Colon (tissue), 2 donors: Measurements from ENCODE around the gene ANKFY1.

Experiments
- FAIRE-seq: peaks from 2 replicates; lab custom pipeline; 2012; peaks lifted over from hg19 to GRCh38; lab: Jason Lieb, UNC
- donor health status: control.
- donor health status: control.

ANKFY1 gene, protein sequence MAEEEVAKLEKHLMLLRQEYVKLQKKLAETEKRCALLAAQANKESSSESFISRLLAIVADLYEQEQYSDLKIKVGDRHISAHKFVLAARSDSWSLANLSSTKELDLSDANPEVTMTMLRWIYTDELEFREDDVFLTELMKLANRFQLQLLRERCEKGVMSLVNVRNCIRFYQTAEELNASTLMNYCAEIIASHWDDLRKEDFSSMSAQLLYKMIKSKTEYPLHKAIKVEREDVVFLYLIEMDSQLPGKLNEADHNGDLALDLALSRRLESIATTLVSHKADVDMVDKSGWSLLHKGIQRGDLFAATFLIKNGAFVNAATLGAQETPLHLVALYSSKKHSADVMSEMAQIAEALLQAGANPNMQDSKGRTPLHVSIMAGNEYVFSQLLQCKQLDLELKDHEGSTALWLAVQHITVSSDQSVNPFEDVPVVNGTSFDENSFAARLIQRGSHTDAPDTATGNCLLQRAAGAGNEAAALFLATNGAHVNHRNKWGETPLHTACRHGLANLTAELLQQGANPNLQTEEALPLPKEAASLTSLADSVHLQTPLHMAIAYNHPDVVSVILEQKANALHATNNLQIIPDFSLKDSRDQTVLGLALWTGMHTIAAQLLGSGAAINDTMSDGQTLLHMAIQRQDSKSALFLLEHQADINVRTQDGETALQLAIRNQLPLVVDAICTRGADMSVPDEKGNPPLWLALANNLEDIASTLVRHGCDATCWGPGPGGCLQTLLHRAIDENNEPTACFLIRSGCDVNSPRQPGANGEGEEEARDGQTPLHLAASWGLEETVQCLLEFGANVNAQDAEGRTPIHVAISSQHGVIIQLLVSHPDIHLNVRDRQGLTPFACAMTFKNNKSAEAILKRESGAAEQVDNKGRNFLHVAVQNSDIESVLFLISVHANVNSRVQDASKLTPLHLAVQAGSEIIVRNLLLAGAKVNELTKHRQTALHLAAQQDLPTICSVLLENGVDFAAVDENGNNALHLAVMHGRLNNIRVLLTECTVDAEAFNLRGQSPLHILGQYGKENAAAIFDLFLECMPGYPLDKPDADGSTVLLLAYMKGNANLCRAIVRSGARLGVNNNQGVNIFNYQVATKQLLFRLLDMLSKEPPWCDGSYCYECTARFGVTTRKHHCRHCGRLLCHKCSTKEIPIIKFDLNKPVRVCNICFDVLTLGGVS

DNA sequence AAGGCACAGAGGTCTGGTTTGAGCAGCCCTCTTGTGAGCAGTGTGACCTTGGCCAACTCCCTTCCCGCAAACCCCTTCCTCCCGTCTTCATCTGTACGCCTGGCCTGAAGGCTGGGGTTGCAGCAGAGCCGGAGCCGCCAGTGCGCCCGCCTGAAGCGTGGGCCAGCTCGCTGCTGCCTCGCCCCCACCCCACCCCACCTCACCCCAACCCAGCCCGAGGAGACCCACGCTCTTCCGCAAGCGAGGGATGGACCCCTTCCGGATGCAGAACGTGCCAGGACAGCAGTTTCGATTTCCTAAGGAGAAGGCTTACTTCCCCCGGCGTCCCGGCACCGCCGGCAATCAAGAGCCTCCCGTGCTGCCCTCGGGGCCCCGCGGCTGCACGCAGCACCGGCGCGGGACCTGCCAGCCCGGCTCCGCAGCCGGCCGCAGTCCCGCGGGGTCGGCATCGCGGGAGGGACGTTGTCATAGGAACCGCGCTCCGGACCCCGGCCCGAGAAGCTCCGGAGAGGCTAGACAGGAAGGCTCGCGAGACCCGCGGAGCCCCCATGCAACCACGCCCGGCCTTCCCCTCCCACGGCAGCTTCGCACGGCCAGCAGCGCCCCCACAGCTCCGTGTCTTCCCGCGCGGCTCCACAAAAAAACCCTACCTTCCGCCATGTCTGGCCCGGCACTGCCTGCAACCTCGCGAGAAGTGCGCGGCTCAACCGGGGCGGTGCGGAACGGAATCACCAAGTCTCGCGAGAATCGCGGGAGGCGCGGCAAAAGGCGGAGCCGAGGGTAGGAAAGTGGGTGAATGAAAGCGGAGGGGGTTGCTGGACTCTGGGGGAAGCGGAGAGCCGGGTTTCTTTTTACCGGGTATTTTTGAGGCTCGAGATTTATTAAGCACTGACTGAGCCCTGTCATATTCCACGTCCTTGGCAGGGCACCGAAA, at the start of gene ANKFY1:
Gene ANKFY1 (minus strand): TSS at position 698 of the 934 bp plus-strand sequence. CDS start 38 bp downstream, at position 660.
- FAIRE-seq = no peak

DNA sequence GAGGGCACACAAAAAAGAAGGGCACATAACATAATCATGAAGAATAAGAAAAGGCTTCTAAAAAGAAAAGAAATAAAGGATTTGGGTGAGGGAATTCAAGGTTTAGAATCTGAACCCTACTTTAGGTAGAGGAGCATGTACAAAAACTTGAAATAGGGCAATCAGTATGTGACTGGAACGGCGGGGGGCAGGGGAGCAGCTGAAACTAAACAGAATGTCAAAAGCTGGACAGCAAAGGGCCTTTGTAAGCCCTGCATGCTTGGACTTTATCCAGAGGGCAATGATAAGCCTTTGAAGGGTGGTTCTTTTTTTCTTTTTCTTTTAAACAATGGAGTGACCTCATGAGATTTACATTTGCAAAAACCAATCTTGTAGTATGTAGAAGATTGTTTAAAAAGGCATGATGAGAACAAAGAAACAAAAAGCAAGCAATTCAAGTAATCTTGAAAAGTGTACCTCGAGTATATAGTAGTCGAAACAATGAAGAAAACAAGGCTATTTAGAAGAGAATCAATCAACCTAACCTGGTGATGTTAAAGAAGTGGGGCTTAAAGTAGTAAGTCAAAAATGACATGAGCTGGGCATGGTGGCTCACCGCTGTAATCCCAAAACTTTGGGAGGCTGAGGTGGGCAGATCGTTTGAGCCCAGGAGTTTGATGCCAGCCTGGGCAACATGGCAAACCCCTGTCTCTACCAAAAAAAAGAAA, 46.7 kb upstream of the ANKFY1 start:
- no peak for FAIRE-seq

DNA sequence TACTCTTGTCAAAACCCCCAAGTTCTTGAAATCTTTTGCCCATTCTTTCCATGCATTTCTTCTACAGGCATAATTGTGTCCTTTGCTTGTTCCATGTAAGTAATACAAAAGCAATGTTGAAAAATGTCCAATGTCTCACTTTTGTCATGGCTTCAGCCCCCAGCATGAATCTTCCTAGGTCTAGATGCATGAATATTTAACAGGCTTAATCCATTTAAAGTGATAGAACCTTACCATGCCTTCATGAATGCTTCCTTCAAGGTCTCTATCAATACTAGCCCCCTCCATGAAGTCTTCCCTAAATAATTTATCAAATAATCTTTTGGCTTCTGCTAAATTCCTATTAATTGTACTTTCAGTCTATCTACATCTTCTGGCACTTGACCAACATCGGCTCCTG, 46.1 kb upstream of the ANKFY1 start:
- no peak for FAIRE-seq

DNA sequence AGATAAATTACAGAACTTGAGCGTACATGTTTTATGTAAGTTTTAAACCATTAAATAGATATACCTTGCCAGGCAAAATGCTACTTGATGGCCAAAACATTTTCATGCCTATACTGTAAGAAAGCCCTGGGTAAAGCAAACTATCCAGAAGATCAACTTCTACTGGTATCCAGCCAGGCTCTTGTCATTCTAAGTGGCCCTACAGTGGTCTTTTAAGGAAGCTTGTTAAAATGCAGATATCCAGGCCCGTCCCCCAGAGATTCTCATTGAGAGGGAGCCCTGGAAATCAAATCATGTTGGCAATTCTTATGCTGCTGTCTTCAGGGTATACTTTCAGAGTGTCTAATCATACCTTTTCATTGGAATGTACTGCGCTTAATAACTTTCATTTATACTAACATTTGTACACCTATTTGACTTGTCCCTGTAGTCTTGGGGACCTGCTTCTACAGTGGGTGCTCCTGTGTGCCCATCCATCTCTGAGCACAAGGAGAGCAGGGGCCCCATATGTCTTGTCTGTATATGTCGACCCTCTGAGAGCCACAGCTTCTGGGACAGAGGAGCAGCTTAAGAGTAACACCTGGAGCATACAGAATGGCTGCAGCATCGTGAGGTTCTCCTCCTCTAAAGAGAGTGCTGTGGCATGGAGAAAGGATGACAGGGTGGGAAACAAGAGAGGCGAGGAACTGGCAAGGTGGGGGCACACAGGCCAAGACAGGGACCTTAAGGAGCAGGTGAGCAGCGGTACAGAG, 43.6 kb upstream of the ANKFY1 start:
- FAIRE-seq = no peak

DNA sequence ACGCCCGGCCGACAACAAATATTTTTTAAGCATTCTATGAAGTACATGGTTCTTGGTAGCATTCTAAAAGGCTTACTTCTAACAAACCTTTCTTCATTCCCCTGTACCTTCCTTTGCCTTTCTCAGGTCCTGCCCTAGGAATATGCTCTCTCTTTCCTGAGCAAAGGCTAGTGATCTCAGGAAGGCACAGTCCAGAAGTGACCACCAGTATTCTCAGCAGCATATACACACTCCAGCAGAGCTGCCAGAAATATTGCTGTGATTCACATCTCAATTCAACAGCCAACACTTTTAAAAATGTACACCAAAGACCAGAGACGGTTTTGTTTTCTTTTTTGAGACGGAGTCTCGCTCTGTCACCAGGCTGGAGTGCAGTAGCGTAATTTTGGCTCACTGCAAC, 41.4 kb upstream of the ANKFY1 start:
- no peak for FAIRE-seq

GRCh38 chr17:4304417-4305027, 40.7 kb upstream of the ANKFY1 start:
- no peak for FAIRE-seq

DNA sequence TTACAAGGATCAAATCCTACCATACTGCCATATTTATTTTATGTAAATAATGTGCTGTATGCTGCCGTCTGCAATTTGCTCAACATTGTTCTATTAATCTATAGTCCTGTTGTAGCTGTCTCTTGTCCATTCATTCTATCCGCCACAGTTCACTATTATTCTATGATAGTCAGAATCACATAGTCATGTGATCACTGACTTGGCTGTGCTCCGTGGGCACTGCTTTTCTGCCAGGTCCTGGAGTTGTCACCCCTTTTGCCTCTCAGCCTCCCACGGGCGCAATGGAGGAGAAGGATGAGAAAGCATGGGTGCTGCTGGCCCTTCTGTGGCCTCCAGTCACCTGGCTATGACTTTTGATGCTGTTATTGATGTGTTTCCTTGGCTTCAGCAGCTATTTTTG, 37.3 kb upstream of the ANKFY1 start:
- FAIRE-seq = no peak

DNA sequence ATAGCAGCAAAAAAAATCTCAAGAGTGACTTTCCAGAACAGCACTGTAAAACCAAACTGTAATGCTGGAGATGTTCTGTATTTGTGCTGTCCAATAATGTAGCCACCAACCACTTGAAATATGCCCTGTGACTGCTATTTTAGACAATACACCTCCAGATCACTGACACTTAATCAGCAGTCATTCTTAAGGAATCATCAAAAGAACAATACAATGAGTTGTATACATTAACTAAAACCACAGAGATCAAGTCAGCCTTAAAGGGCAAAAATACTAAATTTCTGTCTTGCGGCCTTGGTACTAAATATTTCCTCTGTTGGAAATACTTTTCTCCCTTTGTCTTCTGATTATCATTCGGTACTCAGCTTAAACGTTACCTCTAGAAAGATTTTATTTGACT, 33.6 kb upstream of the ANKFY1 start:
- no peak for FAIRE-seq

DNA sequence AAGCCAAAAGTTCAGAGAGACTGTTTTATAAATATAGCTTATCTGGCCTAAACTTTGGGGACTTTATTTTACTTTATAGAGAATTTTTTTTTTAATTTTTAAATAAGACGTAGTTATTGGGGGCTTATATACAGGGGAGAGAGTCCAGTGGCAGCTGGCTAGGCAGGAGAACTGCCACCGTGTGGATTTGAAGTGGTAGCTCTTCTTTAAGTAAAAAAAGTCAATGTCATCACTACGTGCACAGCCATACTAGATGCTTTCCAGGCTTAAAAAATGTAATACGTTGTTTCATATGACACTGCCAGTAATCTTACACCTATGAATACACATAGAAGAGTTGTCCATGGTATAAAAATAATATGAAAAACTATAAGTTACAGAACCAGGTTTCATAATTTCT, 31.9 kb upstream of the ANKFY1 start:
- no peak for FAIRE-seq

GRCh38 chr17:4293572-4293971, 29.8 kb upstream of the ANKFY1 start:
- FAIRE-seq = no peak

- no peak for FAIRE-seq
Measured at GRCh38 chr17:4287710-4288109, 23.9 kb upstream of the ANKFY1 start.

- FAIRE-seq = no peak
Measured at GRCh38 chr17:4276514-4276913, 12.7 kb upstream of the ANKFY1 start.

DNA sequence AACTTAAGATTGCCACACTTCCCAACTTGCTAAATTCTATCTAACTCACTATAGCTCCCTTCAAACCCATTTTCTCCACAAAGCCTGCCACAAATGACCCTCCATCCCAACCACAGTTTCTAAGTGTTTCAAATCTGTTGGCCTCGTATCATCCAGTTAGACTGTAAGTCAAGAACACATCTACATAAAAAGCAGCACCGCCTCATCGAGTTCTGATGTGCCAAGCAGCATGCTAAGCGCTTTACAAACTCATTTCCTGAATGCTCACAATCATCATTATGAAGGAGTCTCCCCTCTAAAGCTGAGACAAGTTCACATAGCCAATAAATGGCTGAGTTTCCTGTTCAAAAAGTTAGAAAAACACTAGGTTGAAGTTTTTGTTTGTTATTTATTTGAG, 9.2 kb upstream of the ANKFY1 start:
- FAIRE-seq = no peak

DNA sequence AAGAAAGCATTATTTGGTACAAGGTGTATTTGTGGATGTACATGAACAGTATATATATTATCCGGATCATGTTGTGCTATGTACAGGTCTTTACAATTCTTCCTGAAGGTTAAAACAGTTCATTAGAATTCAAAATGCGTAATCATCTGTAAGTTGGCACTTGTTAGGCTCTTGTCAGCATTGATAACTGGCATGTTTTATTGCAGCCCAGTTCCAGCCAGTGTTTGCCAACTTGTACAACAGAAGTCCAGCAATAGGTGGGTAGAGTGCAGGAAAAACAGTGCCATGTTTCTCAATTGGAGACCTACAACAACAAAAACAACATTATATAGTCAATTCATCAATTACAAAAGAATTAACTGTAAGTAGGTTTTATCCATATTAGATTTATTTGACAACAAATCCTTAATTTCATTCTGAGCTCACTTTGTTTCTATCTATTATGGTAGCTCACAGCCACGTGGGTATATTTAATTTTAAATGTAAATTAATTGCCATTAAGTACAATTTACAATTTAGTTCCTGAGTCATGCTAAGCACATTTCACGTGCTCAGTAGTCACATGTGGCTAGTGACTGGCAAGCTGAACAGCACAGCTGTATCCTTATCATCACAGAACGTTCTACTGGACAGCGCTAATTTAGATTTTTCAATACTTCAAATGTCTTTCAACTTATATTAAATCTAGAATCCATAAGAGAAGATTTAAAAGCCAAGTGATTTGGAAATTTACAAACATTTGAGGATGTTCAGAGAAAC, 8.6 kb upstream of the ANKFY1 start:
- no peak for FAIRE-seq

- no peak for FAIRE-seq
Measured at GRCh38 chr17:4270736-4271135, 7.0 kb upstream of the ANKFY1 start.

- no peak for FAIRE-seq
Measured at GRCh38 chr17:4269915-4270314, 6.1 kb upstream of the ANKFY1 start.

- no peak for FAIRE-seq
Measured at GRCh38 chr17:4267402-4267801, 3.6 kb upstream of the ANKFY1 start.

DNA sequence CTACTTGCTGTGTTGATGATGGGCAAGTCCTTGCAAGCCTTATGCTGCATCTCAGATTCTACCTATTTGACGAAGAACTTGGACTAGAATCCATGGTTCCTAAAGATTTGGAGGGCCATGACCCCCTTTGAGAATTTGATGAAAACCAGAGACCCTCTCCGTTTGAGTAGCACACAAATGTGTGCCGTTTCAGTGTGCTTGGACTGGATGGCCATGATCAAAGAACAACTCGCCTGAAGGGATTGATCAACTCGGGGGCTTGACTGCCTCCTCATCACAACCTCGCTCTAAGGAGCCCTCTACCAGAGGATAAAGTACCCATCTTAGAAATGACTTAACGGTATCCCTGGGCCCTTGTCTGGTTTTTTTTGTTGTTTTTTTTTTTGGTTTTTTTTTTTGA, 2.8 kb upstream of the ANKFY1 start:
- no peak for FAIRE-seq

- FAIRE-seq = no peak
Measured at GRCh38 chr17:4262703-4263102, 1.1 kb downstream of the ANKFY1 start.
